A549 (cell line): ENCODE results near the gene DDX27. TPM values are rescaled to one million over a fixed set of nuclear protein-coding genes. Genes with fewer than 3 reads are reported as not detected.

Experiments used
- ATAC-seq, 2 experiments: fragments of 200-7000 bp in 1 of 2; fragments of >200 bp in 1 of 2; cut with Nextera tagmentation in 1 of 2; cut with Tn5 transposase in 1 of 2; 3 replicates each; pipeline versions ENCODE4 v1.8.0 to v1.9.1; 2018 to 2020; ENCODE audit warnings: mild to moderate bottlenecking in 1 of 2, moderate library complexity in 1 of 2
- CTCF ChIA-PET: fragments of 300-600 bp; sonication (Branson Sonifier 250); formaldehyde crosslinking; extraction: SDS; loops from one replicate; lab custom pipeline; 2021; ENCODE audit warnings: antibody characterized with exemption, inconsistent platforms; lab: Yijun Ruan, JAX
- POLR2A ChIA-PET: fragments of 350-600 bp; formaldehyde crosslinking; extraction: SDS; loops from one replicate; lab custom pipeline; 2021; ENCODE audit warnings: antibody characterized with exemption, inconsistent platforms; lab: Yijun Ruan, JAX
- DNase-seq, 2 experiments: peaks; one replicate each; pipeline versions ENCODE4 v3.0.0 to v3.0.0-alpha.2; 2011 to 2016; ENCODE audit warnings: low read depth in 1 of 2, low spot score in 1 of 2
- FAIRE-seq: peaks from 2 replicates; lab custom pipeline; 2011; peaks lifted over from hg19 to GRCh38; lab: Jason Lieb, UNC
- H3K27ac ChIP-seq, 2 experiments: fragments of >200 bp; sonication (Bioruptor Twin); formaldehyde crosslinking; 3 replicates each; pipeline ENCODE4 v1.5.1; 2016 to 2017
- H3K4me1 ChIP-seq: fragments of >200 bp; sonication (Bioruptor Twin); formaldehyde crosslinking; 3 replicates; pipeline ENCODE4 v1.6.1; 2016
- H3K4me2 ChIP-seq: fragments of >200 bp; sonication (Bioruptor Twin); formaldehyde crosslinking; 3 replicates; pipeline ENCODE4 v1.6.1; 2016
- H3K4me3 ChIP-seq: fragments of >200 bp; sonication (Bioruptor Twin); formaldehyde crosslinking; 3 replicates; pipeline ENCODE4 v1.5.1; 2016
- H3K9me3 ChIP-seq: fragments of >200 bp; sonication (Bioruptor Twin); formaldehyde crosslinking; 3 replicates; pipeline ENCODE4 v1.6.1; 2016
- CBX2 ChIP-seq: fragments of 200-600 bp; sonication (generic); IDR thresholded peaks from 2 replicates; pipeline ENCODE4 v1.6.1; 2016; ENCODE audit warnings: low read depth, mild to moderate bottlenecking, borderline replicate concordance
- CEBPB ChIP-seq, 2 experiments: fragments of >200 bp in 1 of 2; sonication (Bioruptor Twin) in 1 of 2; formaldehyde crosslinking in 1 of 2; IDR thresholded peaks; 2 replicates each; pipeline ENCODE4 v1.6.1; 2012 to 2016
- CHD4 ChIP-seq: fragments of 200-600 bp; sonication (generic); IDR thresholded peaks from 2 replicates; pipeline ENCODE4 v1.6.1; 2016; ENCODE audit warnings: antibody characterized with exemption, mild to moderate bottlenecking, borderline replicate concordance
- EHMT2 ChIP-seq: fragments of 200-600 bp; sonication (generic); IDR thresholded peaks from 2 replicates; pipeline ENCODE4 v1.6.1; 2016; ENCODE audit warnings: antibody characterized with exemption, low read depth, mild to moderate bottlenecking, moderate library complexity
- EP300 ChIP-seq, 2 experiments: fragments of >200 bp; sonication (Bioruptor Twin); formaldehyde crosslinking; IDR thresholded peaks; 2 replicates in 1 of 2; 3 replicates in 1 of 2; pipeline ENCODE4 v1.6.1; 2016 to 2017
- FOSL2 ChIP-seq, 2 experiments: fragments of 450-650 bp in 1 of 2; fragments of >200 bp in 1 of 2; sonication (Bioruptor Twin) in 1 of 2; formaldehyde crosslinking; IDR thresholded peaks; 2 replicates each; pipeline versions ENCODE4 v1.5.0 to v1.6.1; 2016 to 2020; ENCODE audit warnings: mild to moderate bottlenecking in 1 of 2, moderate library complexity in 1 of 2
- FOXS1 ChIP-seq: fragments of 250-450 bp; sonication (Bioruptor Pico); IDR thresholded peaks from 2 replicates; pipeline ENCODE4 v1.5.0; 2020; ENCODE audit warnings: mild to moderate bottlenecking, moderate library complexity
- GATA3 ChIP-seq: IDR thresholded peaks from 2 replicates; pipeline ENCODE4 v1.6.1; 2012; ENCODE audit warnings: borderline replicate concordance
- HDAC2 ChIP-seq: fragments of 200-600 bp; sonication (generic); IDR thresholded peaks from 2 replicates; pipeline ENCODE4 v1.6.1; 2016
- HOXB5 ChIP-seq: fragments of 250-450 bp; sonication (Bioruptor Pico); IDR thresholded peaks from 2 replicates; pipeline ENCODE4 v1.5.0; 2020; ENCODE audit warnings: mild to moderate bottlenecking, moderate library complexity
- KDM5A ChIP-seq: fragments of 200-600 bp; sonication (generic); IDR thresholded peaks from 2 replicates; pipeline ENCODE4 v1.6.1; 2016; ENCODE audit warnings: antibody characterized with exemption, mild to moderate bottlenecking
- NFE2L2 ChIP-seq: fragments of 150-350 bp; conservative IDR thresholded peaks from 2 replicates; pipeline ENCODE4 v1.6.1; 2014; ENCODE audit warnings: low read length
- POLR2A ChIP-seq: IDR thresholded peaks from 2 replicates; pipeline ENCODE4 v1.6.1; 2012; ENCODE audit warnings: mild to moderate bottlenecking, low read length
- RAD21 ChIP-seq, 2 experiments: fragments of >200 bp in 1 of 2; sonication (Bioruptor Twin) in 1 of 2; formaldehyde crosslinking in 1 of 2; IDR thresholded peaks in 1 of 2; conservative IDR thresholded peaks in 1 of 2; 2 replicates in 1 of 2; 3 replicates in 1 of 2; pipeline ENCODE4 v1.6.1; 2012 to 2018; ENCODE audit warnings: inconsistent platforms in 1 of 2
- RCOR1 ChIP-seq: fragments of 150-350 bp; IDR thresholded peaks from 2 replicates; pipeline ENCODE4 v1.6.1; 2014; ENCODE audit warnings: antibody characterized with exemption, low read length, low read depth
- TFCP2L1 ChIP-seq: fragments of 250-450 bp; sonication (Bioruptor Pico); IDR thresholded peaks from 2 replicates; pipeline ENCODE4 v1.5.0; 2021; ENCODE audit warnings: mild to moderate bottlenecking
- ZC3H11A ChIP-seq: fragments of 450-650 bp; IDR thresholded peaks from 2 replicates; pipeline ENCODE4 v1.6.1; 2014; ENCODE audit warnings: antibody characterized with exemption, mild to moderate bottlenecking
- ZNF302 ChIP-seq: fragments of 250-450 bp; sonication (Bioruptor Pico); IDR thresholded peaks from 2 replicates; pipeline ENCODE4 v1.9.0; 2021; ENCODE audit warnings: inconsistent platforms, mild to moderate bottlenecking, moderate library complexity
- ZSCAN20 ChIP-seq: fragments of 250-450 bp; sonication (Bioruptor Pico); IDR thresholded peaks from 2 replicates; pipeline ENCODE4 v1.8.0; 2022; ENCODE audit warnings: mild to moderate bottlenecking, moderate library complexity
- WGBS: methylation state at CpG from one replicate; pipeline ENCODE4 v1.1.6; 2017; ENCODE audit errors: missing lambda C conversion rate; 5-methylcytosine and 5-hydroxymethylcytosine counted together
- polyA plus RNA-seq, 4 experiments: library from polyadenylated mRNA; depleted of rRNA in 3 of 4; stranded (reverse); fragments of >200 nt; fragmentation: RNase III in 1 of 4; extraction: RNeasy Plus Mini Kit Qiagen cat#74134 plus additional on column Dnase treatment in 1 of 4; gene quantifications; 2 replicates in 3 of 4; 3 replicates in 1 of 4; pipeline ENCODE4 v1.2.3, GENCODE V29; 2011 to 2017
- TF ChIP-seq, protein P1 (sequence below): fragments of 250-450 bp; sonication (Bioruptor Pico); IDR thresholded peaks from 2 replicates; pipeline ENCODE4 v1.5.0; 2021; ENCODE audit warnings: mild to moderate bottlenecking, moderate library complexity, borderline replicate concordance
- TF ChIP-seq, protein P2 (sequence below): fragments of >200 bp; sonication (Bioruptor Twin); formaldehyde crosslinking; IDR thresholded peaks from 3 replicates; pipeline ENCODE4 v1.6.1; 2016
- TF ChIP-seq, protein P3 (sequence below): IDR thresholded peaks from 2 replicates; pipeline ENCODE4 v1.6.1; 2012; ENCODE audit warnings: low read depth, borderline replicate concordance

DDX27 gene
- polyA plus RNA-seq, 2 of the 4 experiments (the other 2 are of a cell fraction), result 69.3 TPM

GRCh38 chr20:49171909-49172308 is 47.3 kb upstream of the DDX27 start:
- no peaks in the 10 kb centered on the region for H3K9me3 ChIP-seq
- no peak overlapping the region for H3K4me3 ChIP-seq
- H3K4me1 ChIP-seq, result peaks cover 13% of the 10 kb centered on the region
- no peak for ATAC-seq
- ChIA-PET POLR2A (no interaction called here), CTCF (interaction anchor here (1.3 to 1.7 kb wide), 2 partner anchors 39 to 46 kb away, joined by 4 to 6 read pairs; no protein-coding TSS in a partner anchor)
- FAIRE-seq, result no peak
- H3K27ac ChIP-seq, result no peak overlapping the region
- no peak for TF ChIP-seq EP300 (IDR thresholded peaks at IDR 0.05)
- no peak for TF ChIP-seq ZC3H11A
- no peak for TF ChIP-seq ZSCAN20
- TF ChIP-seq EHMT2, result no peak
- TF ChIP-seq HOXB5 (CRISPR knock-in tag), result no peak
- no peak for TF ChIP-seq GATA3
- TF ChIP-seq KDM5A, result no peak
- TF ChIP-seq FOXS1 (CRISPR knock-in tag), result no peak
- TF ChIP-seq, protein P1, sequence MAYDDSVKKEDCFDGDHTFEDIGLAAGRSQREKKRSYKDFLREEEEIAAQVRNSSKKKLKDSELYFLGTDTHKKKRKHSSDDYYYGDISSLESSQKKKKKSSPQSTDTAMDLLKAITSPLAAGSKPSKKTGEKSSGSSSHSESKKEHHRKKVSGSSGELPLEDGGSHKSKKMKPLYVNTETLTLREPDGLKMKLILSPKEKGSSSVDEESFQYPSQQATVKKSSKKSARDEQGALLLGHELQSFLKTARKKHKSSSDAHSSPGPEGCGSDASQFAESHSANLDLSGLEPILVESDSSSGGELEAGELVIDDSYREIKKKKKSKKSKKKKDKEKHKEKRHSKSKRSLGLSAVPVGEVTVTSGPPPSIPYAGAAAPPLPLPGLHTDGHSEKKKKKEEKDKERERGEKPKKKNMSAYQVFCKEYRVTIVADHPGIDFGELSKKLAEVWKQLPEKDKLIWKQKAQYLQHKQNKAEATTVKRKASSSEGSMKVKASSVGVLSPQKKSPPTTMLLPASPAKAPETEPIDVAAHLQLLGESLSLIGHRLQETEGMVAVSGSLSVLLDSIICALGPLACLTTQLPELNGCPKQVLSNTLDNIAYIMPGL (CRISPR knock-in tag), result no peak
- TF ChIP-seq CEBPB (IDR thresholded peaks at IDR 0.05), result no peak
- TF ChIP-seq, protein P2, sequence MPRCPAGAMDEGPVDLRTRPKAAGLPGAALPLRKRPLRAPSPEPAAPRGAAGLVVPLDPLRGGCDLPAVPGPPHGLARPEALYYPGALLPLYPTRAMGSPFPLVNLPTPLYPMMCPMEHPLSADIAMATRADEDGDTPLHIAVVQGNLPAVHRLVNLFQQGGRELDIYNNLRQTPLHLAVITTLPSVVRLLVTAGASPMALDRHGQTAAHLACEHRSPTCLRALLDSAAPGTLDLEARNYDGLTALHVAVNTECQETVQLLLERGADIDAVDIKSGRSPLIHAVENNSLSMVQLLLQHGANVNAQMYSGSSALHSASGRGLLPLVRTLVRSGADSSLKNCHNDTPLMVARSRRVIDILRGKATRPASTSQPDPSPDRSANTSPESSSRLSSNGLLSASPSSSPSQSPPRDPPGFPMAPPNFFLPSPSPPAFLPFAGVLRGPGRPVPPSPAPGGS, result no peak
- no peak overlapping the region for H3K4me2 ChIP-seq
- no peak for DNase-seq

DNA sequence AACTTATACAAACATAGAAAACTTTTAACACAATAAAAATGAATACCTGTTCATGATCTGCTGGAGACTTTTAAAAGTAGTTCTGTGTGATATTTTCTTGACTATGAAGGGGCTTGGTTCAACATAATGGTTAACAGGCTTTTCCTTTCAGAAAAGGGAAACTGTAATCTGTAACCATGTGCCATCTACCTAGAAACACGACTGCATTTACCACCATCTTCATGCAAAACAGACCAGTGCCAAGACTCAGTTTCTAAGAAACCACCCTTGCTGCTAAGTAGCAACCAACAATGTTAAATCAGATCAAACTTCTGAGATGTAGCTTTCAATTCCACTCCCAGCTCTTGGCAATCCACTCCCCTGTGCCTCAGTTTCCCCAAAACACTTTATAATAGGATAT is 46.8 kb upstream of the DDX27 start:
- H3K4me3 ChIP-seq, result no peak overlapping the region
- POLR2A ChIA-PET, result no interaction called here
- CTCF ChIA-PET, result interaction anchor here (0.6 to 1.7 kb wide), 4 partner anchors 11 to 45 kb away, joined by 3 to 6 read pairs (median 4); no protein-coding TSS in a partner anchor
- H3K27ac ChIP-seq, result no peak overlapping the region
- no peaks in the 10 kb centered on the region for H3K9me3 ChIP-seq
- peaks cover 13% of the 10 kb centered on the region for H3K4me1 ChIP-seq
- TF ChIP-seq FOSL2 (IDR thresholded peaks at IDR 0.05) (no peak), FOSL2 (CRISPR knock-in tag; IDR thresholded peaks at IDR 0.05) (no peak), HDAC2 (no peak), TFCP2L1 (CRISPR knock-in tag) (no peak), NFE2L2 (no peak), ZSCAN20 (no peak), RCOR1 (no peak), CBX2 (no peak), CHD4 (no peak), ZNF302 (CRISPR knock-in tag) (no peak), POLR2A (no peak), RAD21 (conservative IDR thresholded peaks at IDR 0.05 in 1 of 2, IDR thresholded peaks at IDR 0.05 in 1 of 2) (no peak)
- TF ChIP-seq, protein P1 (CRISPR knock-in tag), result no peak
- TF ChIP-seq, protein P3, sequence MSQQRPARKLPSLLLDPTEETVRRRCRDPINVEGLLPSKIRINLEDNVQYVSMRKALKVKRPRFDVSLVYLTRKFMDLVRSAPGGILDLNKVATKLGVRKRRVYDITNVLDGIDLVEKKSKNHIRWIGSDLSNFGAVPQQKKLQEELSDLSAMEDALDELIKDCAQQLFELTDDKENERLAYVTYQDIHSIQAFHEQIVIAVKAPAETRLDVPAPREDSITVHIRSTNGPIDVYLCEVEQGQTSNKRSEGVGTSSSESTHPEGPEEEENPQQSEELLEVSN, result no peak
- no peak overlapping the region for H3K4me2 ChIP-seq
- FAIRE-seq (no peak), DNase-seq (no peak), ATAC-seq (no peak)
- 66% methylated on average over 1 of the region's 1 CpG for WGBS
